GM12878 (cell line): Measurements from ENCODE around the gene IRF1. TPM values are rescaled to one million over a fixed set of nuclear protein-coding genes. Genes with fewer than 3 reads are reported as not detected.

Source experiments
- ATAC-seq: fragments of 200-7000 bp; cut with Tn5 transposase; 3 replicates; pipeline ENCODE4 v1.9.1; 2020; ENCODE audit warnings: mild to moderate bottlenecking, moderate library complexity
- BruUV-seq: library from RNA; stranded (reverse); fragments of 400-500 nt; replicated peaks from 2 replicates; lab custom pipeline; 2021; lab: Mats Ljungman, UMichigan
- CTCF ChIA-PET: fragments of 300-600 bp; sonication (Branson Sonifier 250); formaldehyde crosslinking; extraction: SDS; loops from one replicate; lab custom pipeline; 2021; ENCODE audit warnings: inconsistent platforms; lab: Yijun Ruan, JAX
- POLR2A ChIA-PET: fragments of 350-600 bp; formaldehyde crosslinking; extraction: SDS; loops from one replicate; lab custom pipeline; 2021; ENCODE audit warnings: inconsistent platforms; lab: Charles Lee
- RAD21 ChIA-PET: fragments of 300-600 bp; sonication (Branson Sonifier 250); formaldehyde crosslinking; loops from one replicate; lab custom pipeline; 2023; ENCODE audit warnings: antibody characterized with exemption; ENCODE audit not compliant: unreplicated experiment; lab: Charles Lee
- SMC1A ChIA-PET: fragments of 300-600 bp; sonication (Branson Sonifier 250); formaldehyde crosslinking; loops from one replicate; lab custom pipeline; 2023; ENCODE audit not compliant: unreplicated experiment, uncharacterized antibody; lab: Charles Lee
- DNase-seq: peaks from one replicate; pipeline ENCODE4 v3.0.0-alpha.2; 2011; ENCODE audit warnings: low read depth, low spot score
- FAIRE-seq: peaks from 3 replicates; lab custom pipeline; 2011; peaks lifted over from hg19 to GRCh38; lab: Jason Lieb, UNC
- H2AFZ ChIP-seq: 2 replicates; pipeline ENCODE4 v1.6.0; 2011; ENCODE audit warnings: low read depth, low read length, control low read depth; ENCODE audit not compliant: control insufficient read depth
- H3K27ac ChIP-seq: 2 replicates; pipeline ENCODE4 v1.5.1; 2011; ENCODE audit warnings: control low read depth; ENCODE audit not compliant: control insufficient read depth, insufficient read depth
- H3K27me3 ChIP-seq, 2 experiments: replicated peaks in 1 of 2; 2 replicates each; pipeline versions ENCODE4 v1.6.0 to v1.6.1; 2011; ENCODE audit warnings: low read length in 1 of 2; ENCODE audit not compliant: control insufficient read depth in 2 of 2, insufficient read depth in 2 of 2
- H3K36me3 ChIP-seq, 2 experiments: 2 replicates each; pipeline ENCODE4 v1.5.1; 2011; ENCODE audit warnings: low read length in 1 of 2; ENCODE audit not compliant: control insufficient read depth in 2 of 2, insufficient read depth in 2 of 2
- H3K4me1 ChIP-seq: 2 replicates; pipeline ENCODE4 v1.6.1; 2011; ENCODE audit warnings: mild to moderate bottlenecking, low read length, moderate library complexity, mixed read lengths; ENCODE audit not compliant: control insufficient read depth, insufficient read depth
- H3K4me2 ChIP-seq: 2 replicates; pipeline ENCODE4 v1.6.0; 2011; ENCODE audit warnings: control low read depth; ENCODE audit not compliant: control insufficient read depth, insufficient read depth
- H3K4me3 ChIP-seq: fragments of 200-600 bp; sonication (generic); 2 replicates; pipeline ENCODE4 v1.5.1; 2016
- H3K79me2 ChIP-seq: 2 replicates; pipeline ENCODE4 v1.6.0; 2011; ENCODE audit warnings: low read length; ENCODE audit not compliant: control insufficient read depth, insufficient read depth
- H3K9ac ChIP-seq: 2 replicates; pipeline ENCODE4 v1.8.0; 2011; ENCODE audit warnings: low read length, control low read depth, mixed read lengths; ENCODE audit not compliant: control insufficient read depth, insufficient read depth
- H3K9me3 ChIP-seq: replicated peaks from 3 replicates; pipeline ENCODE4 v1.5.1; 2011; ENCODE audit warnings: mild to moderate bottlenecking, low read length; ENCODE audit not compliant: control insufficient read depth, insufficient read depth
- H4K20me1 ChIP-seq: 2 replicates; pipeline ENCODE4 v1.6.0; 2011; ENCODE audit not compliant: control insufficient read depth, insufficient read depth
- CBFB ChIP-seq: IDR thresholded peaks from 2 replicates; pipeline ENCODE4 v1.6.1; 2016; ENCODE audit warnings: antibody characterized with exemption, low read depth
- CREB1 ChIP-seq: IDR thresholded peaks from 2 replicates; pipeline ENCODE4 v1.6.1; 2012; ENCODE audit warnings: low read depth, mild to moderate bottlenecking, inconsistent platforms
- CUX1 ChIP-seq: IDR thresholded peaks from 2 replicates; pipeline ENCODE4 v1.6.1; 2012; ENCODE audit warnings: improper control_type of control experiment, low read depth, low read length; ENCODE audit not compliant: insufficient replicate concordance
- IKZF2 ChIP-seq, 2 experiments: fragments of 450-650 bp; IDR thresholded peaks; 2 replicates each; pipeline ENCODE4 v1.6.1; 2017; ENCODE audit warnings: mild to moderate bottlenecking in 2 of 2, moderate library complexity in 2 of 2
- IRF3 ChIP-seq: fragments of 450-650 bp; IDR thresholded peaks from 2 replicates; pipeline ENCODE4 v1.6.1; 2014; ENCODE audit warnings: mild to moderate bottlenecking
- KLF5 ChIP-seq: fragments of 450-650 bp; IDR thresholded peaks from 2 replicates; pipeline ENCODE4 v1.6.1; 2014; ENCODE audit warnings: mild to moderate bottlenecking; ENCODE audit not compliant: partially characterized antibody
- NBN ChIP-seq: fragments of 450-650 bp; IDR thresholded peaks from 2 replicates; pipeline ENCODE4 v1.6.1; 2016
- NRF1 ChIP-seq: conservative IDR thresholded peaks from 2 replicates; pipeline ENCODE4 v1.6.1; 2011; ENCODE audit warnings: mild to moderate bottlenecking, low read depth, low read length, improper control_type of control experiment
- POU2F2 ChIP-seq: IDR thresholded peaks from 3 replicates; pipeline ENCODE4 v1.6.1; 2011; ENCODE audit warnings: low read depth, mild to moderate bottlenecking, low read length, borderline replicate concordance
- SMARCA5 ChIP-seq: fragments of 450-650 bp; IDR thresholded peaks from 2 replicates; pipeline ENCODE4 v1.6.1; 2017; ENCODE audit warnings: mild to moderate bottlenecking
- SUPT20H ChIP-seq: IDR thresholded peaks from 2 replicates; pipeline ENCODE4 v1.6.1; 2011; ENCODE audit warnings: low read depth, mild to moderate bottlenecking, low read length, moderate library complexity, borderline replicate concordance; ENCODE audit not compliant: control insufficient read depth
- ZBED1 ChIP-seq: IDR thresholded peaks from 2 replicates; pipeline ENCODE4 v1.6.1; 2016; ENCODE audit warnings: borderline replicate concordance
- ZNF687 ChIP-seq: fragments of 450-650 bp; IDR thresholded peaks from 2 replicates; pipeline ENCODE4 v1.6.1; 2017; ENCODE audit warnings: mild to moderate bottlenecking, moderate library complexity
- WGBS: methylation state at CpG from one replicate; pipeline ENCODE4 v1.1.6; 2016; ENCODE audit warnings: low lambda C conversion rate; ENCODE audit not compliant: insufficient replicate concordance, insufficient coverage; ENCODE audit errors: missing lambda C conversion rate; 5-methylcytosine and 5-hydroxymethylcytosine counted together
- in situ Hi-C: fragments of 300-500 bp; cut with MboI; formaldehyde crosslinking; loops from 9 replicates; pipeline ENCODE4 v1.14.3; 2018; ENCODE audit warnings: mixed read lengths
- intact Hi-C: fragments of 100-400 bp; cut with micrococcal nuclease; formaldehyde crosslinking; loops from one replicate; pipeline ENCODE4 v1.14.2; 2022; ENCODE audit not compliant: unreplicated experiment
- polyA plus RNA-seq, 11 experiments: library from polyadenylated mRNA; depleted of rRNA in 4 of 11; unstranded in 6 of 11; stranded (reverse) in 5 of 11; fragments of >200 nt; fragmentation: Nextera tagmentation in 4 of 11; fragmentation: Illumina TruSeq in 1 of 11; extraction: Ambion mirVana in 4 of 11; extraction: Trizol in 1 of 11; gene quantifications; 1 replicate in 1 of 11; 2 replicates in 10 of 11; pipeline versions ENCODE4 v1.2.1 to v1.2.3, GENCODE V29; 2011 to 2016; ENCODE audit warnings: inconsistent platforms in 2 of 11, missing spikeins in 2 of 11, low read depth in 1 of 11
- total RNA-seq, 4 experiments: library from RNA; depleted of rRNA in 3 of 4; stranded (reverse); fragments of >200 nt in 3 of 4; fragmentation: Illumina TruSeq in 1 of 4; extraction: Trizol in 1 of 4; gene quantifications; 2 replicates each; pipeline versions ENCODE4 v1.2.1 to v1.2.3, GENCODE V29; 2013 to 2021

Gene IRF1
- total and polyA plus RNA-seq, 10 of the 15 experiments (the other 5 are each of a cell fraction or from before 2014, with no cell fraction given): 6.9 to 68.0 (median 49.6) TPM

- CTCF ChIA-PET: interaction anchor here (0.6 to 12.8 kb wide), 19 partner anchors 8 to 227 kb away, joined by 3 to 139 read pairs (median 6); partner anchors contain the start of gene IRF1
- peaks cover 5 to 12% of the 10 kb centered on the region in 2 experiments for H3K36me3 ChIP-seq
- H4K20me1 ChIP-seq: no peaks in the 10 kb centered on the region
- POLR2A ChIA-PET: interaction anchor here (1.0 to 6.4 kb wide), 13 partner anchors 9 to 54 kb away, joined by 3 to 92 read pairs (median 5); partner anchors contain the start of gene IRF1
- SMC1A ChIA-PET: interaction anchor here (0.6 to 15.9 kb wide), 13 partner anchors 8 to 317 kb away, joined by 3 to 300 read pairs (median 8); partner anchors contain the start of gene IRF1
- peaks cover 6% of the 10 kb centered on the region for H3K79me2 ChIP-seq
- RAD21 ChIA-PET: interaction anchor here (1.2 to 6.4 kb wide), 11 partner anchors 8 to 49 kb away, joined by 4 to 146 read pairs (median 38); partner anchors contain the start of gene IRF1
- H3K9ac ChIP-seq: peak overlapping the region; percentile 11; the same call in 1 of the 2 replicates
- H3K9me3 ChIP-seq: no peaks in the 10 kb centered on the region
- no TSS peak for BruUV-seq
- DNase-seq (no peak), FAIRE-seq (no peak), ATAC-seq (no peak)
- peaks cover 63% of the 10 kb centered on the region for H3K4me1 ChIP-seq
- no peaks in the 10 kb centered on the region for H3K27me3 ChIP-seq
- H2AFZ ChIP-seq: no peak overlapping the region
- in situ Hi-C loops (no loop called here), intact Hi-C loops (no loop called here)
- peak overlapping the region; percentile 97 for H3K4me2 ChIP-seq
- peak overlapping the region; percentile 96 for H3K27ac ChIP-seq
- WGBS: 78% methylated on average over 10 of the region's 10 CpGs
- peak overlapping the region; percentile 14; the same call in 1 of the 2 replicates for H3K4me3 ChIP-seq
- no peak for TF ChIP-seq NRF1
- TF ChIP-seq POU2F2: no peak
- TF ChIP-seq IRF3: no peak
- TF ChIP-seq IKZF2 (IDR thresholded peaks at IDR 0.05): no peak
- TF ChIP-seq ZBED1: no peak
- TF ChIP-seq SUPT20H: no peak
- no peak for TF ChIP-seq CREB1
- no peak for TF ChIP-seq NBN
- no peak for TF ChIP-seq CUX1
- no peak for TF ChIP-seq KLF5
- TF ChIP-seq CBFB: no peak
- no peak for TF ChIP-seq SMARCA5
- TF ChIP-seq ZNF687: no peak
These were observed 25.4 kb downstream of the IRF1 start for GRCh38 chr5:132465059-132465707.
